GM21515 (cell line): ENCODE data around the gene STXBP1.
"Not testable (repeated sequence)": the region's sequence is repeated elsewhere in the genome, so short reads cannot be mapped to it uniquely, and the experiment has no call there.

ENCODE experiments used
- ATAC-seq: cut with Tn5 transposase; IDR thresholded peaks from one replicate; pipeline ENCODE4 v1.9.1; 2021; ENCODE audit not compliant: unreplicated experiment

The STXBP1 gene

DNA sequence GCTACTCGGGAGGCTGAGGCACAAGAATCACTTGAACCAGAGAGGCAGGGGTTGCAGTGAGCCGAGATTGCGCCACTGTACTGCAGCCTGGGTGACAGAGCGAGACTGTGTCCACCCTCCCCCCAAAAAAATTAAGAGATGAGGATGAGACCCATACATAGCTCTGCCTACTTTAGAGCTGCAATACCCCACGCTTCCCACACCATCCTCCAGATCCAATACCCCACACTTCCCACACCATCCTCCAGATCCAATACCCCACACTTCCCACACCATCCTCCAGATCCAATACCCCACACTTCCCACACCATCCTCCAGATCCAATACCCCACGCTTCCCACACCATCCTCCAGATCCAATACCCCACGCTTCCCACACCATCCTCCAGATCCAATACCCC lies 34.9 kb upstream of the STXBP1 start:
- ATAC-seq = not testable (repeated sequence)

DNA sequence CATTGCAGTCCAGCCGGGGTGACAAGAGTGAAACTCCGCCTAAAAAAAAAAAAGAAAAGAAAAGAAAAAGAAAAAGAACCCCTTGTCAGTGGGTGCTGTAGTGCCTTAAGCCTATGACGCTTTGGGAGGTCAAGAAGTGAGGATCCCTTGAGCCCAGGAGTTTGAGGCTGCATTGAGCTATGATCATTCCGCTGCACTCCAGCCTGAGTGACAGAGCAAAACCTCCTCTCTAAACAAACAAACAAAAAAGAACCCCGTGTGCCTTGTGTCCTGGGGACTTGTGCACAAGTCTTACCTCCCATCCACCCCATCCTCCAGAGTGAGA lies 33.5 kb upstream of the STXBP1 start:
- ATAC-seq = no peak

DNA sequence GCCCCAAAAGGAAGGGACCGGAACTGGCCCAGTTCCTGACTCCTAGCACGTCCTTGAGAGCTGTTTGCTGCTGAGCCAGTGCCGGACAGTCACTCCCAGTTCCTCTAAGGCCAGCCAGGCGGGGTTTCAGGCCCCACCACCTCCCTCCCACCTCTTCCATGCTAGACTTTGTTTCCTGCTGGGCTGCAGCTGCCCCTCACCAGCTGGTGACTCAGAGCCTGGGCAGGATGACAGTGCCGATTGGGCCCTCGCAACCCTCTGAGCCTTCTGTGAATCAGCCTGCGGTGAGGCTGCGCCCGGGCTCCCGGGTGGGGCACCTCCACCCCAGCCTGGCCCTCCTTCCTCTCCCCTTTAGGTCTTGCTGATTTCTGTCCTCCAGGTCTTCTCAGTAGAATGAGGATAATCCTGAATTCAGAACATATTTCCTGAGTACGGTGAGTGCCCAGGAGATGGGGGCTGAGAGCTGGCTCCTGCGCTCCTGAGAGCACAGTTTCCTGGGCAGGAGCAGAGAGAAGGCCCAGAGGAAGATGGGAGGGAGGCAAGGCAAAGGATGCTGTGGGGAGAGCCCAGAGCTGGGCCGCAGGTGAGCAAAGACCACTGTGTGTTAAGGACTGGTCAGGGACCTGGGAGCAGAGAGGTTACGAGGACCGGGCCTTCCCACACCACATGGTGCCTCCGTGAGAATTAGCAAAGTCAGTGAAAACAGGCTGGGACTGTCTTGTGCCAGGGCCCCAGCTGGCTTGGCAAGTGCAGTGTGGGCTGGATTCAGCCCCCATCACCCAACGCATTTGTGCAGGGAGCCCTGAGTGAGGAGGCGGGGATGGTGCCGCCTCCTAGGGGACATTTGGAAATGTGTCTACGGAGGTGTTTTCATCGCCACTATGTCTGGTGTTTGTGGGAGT lies 32.9 kb upstream of the STXBP1 start:
- no peak for ATAC-seq

DNA sequence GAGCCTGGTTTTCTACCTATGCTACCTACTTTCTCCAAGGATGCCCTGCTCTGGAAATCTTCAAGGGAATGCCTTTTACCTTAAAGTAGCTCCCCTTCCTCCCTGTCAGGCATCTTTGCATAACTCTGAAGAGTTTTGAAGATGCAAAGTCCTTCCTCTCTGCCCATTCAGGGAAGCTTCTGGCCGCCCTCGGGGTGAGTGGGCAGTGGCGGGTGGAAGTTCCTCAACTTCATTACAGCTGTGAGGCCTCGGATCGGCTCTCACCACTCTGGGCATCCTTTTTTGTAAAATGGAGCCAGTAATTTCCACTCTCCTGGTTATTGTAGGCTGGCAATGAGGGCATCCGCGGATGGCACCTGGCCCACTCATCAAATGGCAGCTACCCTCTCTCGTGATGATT lies 31.7 kb upstream of the STXBP1 start:
- ATAC-seq = no peak

DNA sequence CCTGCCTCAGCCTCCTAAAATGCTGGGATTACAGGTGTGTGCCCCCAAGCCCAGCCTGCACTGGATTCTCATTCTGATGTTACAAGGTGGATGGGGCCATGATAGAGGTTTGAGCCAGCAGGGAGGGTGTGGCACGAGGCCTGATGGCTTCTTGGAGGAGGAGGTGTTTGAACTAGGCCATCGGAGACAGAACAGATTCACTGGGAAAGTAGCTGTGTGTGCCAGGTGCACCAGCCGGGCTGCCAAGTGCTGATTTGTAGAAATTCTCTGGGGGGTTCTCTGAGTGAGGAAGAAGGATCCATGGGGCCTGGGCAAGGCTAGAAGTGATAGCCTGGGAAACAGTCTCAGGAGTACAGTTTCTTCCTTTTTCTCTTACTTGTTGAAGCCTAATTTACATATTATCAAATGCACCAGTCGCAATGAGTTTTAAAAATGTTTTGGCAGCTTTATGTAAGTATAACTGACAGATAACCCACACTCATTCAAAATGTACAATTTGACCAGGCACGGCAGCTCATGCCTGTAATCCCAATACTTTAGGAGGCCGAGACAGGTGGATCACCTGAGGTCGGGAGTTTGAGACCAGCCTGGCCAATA lies 31.1 kb upstream of the STXBP1 start:
- no peak for ATAC-seq

DNA sequence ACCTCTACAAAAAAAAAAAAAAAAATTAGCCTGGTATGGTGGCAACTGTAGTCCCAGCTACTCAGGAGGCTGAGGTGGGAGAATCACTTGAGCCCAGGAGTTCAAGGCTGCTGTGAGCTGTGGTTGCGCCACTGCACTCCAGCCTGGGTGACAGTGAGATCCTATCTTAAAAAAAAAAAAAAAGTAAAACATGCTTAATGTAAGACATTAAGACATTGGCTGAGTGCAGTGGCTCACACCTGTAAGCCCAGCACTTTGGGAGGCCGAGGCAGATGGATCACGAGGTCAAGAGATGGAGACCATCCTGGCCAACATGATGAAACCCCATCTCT lies 27.6 kb upstream of the STXBP1 start:
- ATAC-seq = not testable (repeated sequence)

DNA sequence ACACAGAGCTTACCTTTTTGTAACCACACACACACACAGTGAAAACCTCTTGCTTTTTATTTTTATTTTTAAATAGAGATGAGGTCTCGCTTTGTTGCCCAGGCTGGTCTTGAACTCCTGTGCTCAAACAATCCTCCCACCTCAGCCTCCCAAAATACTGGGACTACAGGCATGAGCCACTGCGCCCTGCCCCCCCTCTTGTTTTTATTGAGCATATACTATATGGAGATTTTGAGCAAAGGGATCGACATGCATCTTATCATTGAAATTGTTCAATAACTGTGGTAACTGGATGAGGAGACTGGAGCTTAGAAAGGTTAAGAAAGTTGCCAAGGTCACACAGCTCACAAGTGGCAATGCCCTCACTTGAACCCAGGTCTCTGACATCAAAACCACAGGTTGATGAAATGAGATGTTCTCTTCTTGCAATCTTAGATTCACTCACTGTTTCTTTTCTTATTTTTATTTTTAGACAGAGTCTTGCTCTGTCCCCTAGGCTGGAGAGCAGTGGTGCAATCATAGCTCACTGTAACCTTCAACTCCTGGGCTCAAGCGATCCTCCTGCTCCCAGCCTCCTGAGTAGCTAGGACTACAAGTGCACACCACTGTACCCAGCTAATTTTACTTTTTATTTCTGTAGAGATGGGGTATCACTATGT lies 26.8 kb upstream of the STXBP1 start:
- ATAC-seq = no peak

DNA sequence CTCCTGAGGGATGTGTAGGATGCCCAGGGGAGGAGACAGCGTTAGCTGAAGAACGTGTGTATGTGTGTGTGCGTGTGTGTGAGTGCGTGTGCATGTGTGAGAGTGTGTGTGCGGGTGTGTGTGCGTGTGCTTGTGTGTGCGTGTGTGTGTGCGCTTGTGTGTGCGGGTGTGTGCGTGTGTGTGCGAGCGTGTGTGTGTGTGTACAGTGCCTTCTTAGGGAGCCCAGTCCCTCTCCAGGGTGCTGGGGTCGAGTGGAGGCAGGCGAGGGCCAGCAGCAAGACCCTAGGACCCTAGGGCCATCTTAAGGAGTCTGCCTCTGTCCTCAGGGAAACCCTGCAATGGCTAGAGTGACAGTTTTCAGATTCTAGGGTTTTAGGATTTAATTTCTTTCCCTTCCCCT lies 26.0 kb upstream of the STXBP1 start:
- ATAC-seq = no peak

DNA sequence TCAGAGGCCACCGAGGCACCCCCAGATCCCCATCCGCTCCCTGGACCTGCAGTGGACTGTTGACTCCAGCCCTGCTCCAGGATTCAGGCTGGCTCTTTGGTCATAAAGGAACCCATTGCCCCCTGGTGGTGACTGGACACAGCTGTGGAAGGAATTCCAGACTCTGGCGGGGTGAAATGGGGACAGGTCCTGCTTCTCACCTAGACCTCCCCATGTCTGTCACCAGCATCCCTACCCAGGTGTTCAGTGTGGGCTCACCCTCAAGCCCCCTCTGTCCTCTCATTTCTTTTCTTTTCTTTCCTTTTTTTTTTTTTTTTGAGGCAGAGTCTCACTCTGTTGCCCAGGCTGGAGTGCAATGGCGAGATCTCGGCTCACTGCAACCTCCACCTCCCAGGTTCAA lies 25.5 kb upstream of the STXBP1 start:
- no peak for ATAC-seq

DNA sequence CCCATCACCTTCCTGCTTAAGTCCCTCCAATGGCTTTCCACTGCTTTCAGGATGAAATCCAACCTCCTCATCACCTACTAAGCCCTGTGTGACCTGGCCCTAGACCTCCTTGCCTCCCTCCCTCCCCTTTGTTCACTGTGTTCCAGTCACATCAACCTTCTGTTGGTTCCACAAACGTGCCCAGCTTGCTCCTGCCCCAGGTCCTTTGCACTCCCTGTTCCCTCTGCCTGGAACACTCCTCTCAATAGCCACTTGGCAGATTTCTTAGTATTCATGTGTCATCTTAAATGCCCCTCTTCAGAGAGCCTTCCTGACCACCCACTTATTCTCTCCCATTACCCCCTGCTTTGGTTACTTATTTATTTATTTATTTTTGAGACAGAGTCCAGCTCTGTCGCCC lies 24.1 kb upstream of the STXBP1 start:
- ATAC-seq = no peak

DNA sequence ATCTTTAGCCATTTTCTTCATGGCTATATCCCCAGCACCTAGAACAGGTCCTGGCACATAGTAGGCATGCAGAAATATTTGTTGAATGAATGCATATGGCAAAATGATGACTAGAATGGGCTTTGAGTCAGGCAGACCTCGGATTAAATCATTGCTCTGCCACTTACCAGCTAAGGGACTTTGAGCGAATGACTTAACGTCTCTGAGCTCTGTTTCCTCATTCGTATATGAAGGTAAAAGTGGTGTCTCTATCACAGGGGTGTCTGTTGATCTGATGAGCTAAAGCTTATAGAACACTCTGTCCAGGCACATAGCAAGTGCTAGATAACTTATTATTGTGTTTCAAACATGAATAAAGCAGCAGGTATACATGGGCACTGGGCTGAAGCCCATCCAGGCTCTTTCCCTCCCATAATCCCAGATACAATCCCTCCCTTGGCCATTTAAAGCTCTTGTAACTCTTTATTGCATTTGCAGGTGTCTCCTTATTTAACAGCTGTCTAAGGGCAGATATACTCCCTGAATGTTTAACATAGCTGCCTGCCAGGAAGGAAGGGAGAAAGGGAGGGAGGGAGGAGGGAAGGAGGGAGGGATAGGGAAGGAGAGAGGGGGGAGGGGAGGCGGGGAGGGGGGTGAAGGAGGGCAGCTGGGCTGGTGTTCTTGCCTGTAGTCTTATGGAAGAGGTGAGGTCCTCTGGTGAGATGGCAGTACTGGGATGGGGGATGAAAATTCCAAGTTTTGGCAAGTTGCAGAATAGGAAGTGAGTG lies 23.2 kb upstream of the STXBP1 start:
- ATAC-seq = no peak

DNA sequence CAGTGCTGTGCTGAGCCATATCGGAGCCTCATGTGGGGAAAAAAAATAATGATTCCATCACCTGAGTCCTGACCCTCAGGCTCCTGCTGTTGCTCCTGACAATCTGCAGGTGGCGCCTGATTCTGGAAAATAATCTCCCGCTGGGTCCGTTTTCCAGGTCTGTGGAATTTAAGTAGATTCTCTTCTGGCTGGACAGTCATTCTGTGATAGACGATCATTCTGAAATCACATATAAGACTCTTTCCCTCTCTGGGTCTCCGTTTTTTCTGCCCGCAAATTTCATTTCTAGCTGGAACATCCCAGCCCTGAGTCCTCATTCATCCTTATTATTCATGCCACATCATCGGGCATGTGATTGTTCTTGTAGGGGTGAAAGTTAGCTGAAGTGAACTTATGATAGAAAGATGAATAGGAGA lies 22.1 kb upstream of the STXBP1 start:
- ATAC-seq = no peak

DNA sequence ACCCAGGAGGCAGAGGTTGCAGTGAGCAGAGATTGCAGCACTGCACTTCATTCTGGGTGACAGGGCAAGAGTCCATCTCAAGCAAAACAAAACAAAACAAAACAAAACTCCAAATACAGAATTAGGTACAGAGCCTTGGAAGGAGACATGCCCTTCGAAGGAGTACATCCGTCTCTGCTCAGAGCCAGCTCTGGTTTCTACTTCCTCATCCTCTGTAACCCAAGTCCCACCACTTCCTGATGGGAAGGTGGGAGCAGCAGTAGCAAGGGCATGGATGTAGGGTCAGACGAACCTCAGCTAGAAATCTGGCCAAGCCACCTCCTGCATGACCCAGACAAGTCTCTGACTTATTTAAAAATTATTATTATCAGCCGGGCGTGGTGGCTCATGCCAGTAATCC lies 16.5 kb upstream of the STXBP1 start:
- no peak for ATAC-seq

DNA sequence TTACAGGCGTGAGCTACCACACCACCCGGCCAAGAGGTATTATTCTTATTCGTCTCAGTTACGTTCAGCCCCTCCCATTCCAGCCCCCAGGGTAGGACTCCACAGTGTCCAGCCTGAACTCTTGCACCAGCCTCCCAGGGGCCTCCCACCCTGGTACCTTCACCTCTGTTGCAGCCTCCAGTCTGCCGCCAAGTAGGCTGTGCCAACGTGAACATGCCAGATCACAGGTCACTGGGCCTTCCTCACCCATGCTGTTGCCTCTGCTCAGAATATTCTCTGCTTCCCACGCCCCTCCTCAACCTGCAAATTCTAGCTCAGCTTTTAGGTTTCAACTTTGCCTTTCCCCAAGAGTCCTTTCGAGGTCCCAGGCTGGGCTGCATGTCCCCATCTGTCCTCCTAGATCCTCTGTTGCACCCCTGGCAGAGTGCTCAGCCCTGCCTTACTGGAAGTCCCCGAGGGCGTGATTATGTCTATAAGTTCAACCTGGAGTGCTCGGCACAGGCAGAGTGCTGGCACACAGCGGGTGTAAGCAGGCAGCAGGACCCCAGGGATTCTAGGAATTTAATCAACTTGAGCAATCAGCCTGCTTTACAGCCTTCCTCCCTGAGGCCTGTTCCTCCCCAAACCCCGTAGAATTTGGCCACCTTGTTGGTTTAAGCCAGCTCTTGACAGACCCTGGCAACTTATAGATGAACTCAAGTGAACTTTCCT lies 13.1 kb upstream of the STXBP1 start:
- no peak for ATAC-seq

DNA sequence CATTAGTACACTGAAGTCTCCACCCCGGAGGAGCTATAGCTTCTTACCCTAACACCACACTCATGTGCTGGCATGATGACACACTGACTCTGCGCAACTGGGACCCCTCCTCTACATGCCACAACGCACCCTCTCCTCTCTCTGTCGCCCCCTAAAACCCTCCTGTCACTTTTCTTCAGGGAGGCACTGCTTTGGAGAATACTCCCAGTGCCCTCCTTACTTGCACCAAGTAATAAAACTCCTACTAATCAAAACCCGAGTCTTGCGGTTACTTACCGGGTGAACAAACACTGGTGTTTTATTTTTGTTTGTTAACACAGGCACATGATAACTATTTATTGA lies 12.6 kb upstream of the STXBP1 start:
- no peak for ATAC-seq

DNA sequence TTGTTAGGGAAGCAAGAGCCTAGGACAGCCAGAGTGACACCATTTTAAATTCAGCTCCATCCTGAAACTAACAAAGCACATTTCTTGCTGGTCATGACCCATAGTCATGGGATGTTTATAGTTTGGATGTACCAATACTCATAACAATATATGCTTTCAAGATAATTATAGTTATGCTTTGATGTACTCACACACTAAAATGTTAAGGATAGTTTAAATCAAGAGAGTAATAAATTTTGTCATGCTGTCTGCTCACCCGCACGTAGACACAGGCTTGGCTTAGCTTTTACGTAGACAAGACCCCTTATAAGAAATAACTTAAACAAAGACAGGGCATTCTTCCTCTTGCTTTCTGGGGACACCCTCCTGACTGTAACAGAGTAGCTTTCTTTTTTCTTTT lies 8.9 kb upstream of the STXBP1 start:
- no peak for ATAC-seq

DNA sequence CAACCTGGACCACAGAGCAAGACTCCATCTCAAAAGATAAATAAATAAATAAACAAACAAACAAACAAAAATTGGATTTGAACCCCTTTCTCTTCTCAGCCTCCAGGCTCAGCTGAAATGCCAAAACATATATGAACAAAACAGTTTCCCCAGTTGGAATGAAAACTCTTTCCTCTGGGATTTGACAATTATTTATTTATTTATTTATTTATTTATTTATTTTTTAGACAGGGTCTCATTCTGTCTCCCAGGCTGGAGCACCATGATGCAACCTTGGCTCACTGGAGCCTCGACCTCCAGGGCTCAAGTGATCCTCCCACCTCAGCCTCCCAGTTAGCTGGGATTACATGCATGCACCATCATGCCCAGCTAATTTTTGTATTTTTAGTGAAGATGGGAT lies 6.0 kb upstream of the STXBP1 start:
- ATAC-seq = no peak

DNA sequence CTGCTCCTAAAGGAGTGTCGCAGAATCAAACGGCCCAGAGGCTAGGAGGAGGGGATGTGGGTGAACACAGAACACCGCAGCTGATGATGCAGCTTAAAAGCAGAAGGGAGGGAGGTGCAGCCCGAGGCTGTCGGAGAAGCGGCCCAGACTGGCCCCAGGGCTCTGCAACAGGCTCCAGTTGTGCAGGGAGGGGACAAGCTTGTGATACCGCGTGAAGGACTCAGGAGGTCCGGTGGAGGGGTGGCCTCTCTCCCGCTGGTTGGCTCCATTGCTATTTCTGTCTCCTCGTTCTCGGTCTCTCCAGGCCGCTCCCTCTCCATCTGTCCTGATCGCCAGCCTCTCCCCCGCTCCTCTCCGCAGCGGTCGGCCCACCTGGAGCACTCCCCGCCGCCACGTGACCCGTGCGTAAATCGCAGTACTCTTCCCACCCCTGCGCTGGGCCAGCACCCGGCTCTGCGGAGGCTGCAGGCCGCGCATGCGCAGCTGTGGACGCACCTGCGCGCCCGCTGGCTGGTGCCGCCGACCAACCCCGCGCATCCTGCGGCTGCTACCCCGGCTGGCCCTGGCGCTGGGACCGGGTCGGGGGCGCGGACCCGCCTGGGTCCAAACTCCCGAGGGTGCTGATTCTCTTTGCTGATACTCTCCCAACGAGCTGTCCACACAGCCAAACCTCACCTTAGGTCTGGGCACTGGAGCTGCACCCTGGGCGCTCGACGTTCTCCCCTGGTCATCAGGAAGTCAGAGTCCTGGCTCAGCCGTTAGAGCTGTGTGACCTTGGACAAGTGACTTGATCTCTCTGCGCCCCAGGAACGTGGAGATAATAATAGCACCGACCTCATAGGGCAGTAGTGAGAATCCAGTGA lies 3.7 kb upstream of the STXBP1 start:
- no peak for ATAC-seq

DNA sequence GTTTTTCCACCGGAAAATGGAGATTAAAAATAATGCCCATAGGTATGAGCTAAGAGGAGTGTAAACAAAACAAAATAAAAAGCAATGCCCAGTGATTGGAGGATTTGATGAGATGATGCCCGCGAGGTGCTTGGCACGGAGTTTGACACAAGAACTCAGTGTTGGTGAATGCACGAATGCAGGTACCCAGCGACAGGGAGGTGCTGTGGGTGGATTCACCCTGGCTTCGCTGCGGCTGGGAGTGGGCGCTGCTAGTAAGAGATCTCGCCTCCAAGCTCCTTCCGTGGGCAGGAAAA lies 526 bp upstream of the STXBP1 start:
- ATAC-seq = no peak

DNA sequence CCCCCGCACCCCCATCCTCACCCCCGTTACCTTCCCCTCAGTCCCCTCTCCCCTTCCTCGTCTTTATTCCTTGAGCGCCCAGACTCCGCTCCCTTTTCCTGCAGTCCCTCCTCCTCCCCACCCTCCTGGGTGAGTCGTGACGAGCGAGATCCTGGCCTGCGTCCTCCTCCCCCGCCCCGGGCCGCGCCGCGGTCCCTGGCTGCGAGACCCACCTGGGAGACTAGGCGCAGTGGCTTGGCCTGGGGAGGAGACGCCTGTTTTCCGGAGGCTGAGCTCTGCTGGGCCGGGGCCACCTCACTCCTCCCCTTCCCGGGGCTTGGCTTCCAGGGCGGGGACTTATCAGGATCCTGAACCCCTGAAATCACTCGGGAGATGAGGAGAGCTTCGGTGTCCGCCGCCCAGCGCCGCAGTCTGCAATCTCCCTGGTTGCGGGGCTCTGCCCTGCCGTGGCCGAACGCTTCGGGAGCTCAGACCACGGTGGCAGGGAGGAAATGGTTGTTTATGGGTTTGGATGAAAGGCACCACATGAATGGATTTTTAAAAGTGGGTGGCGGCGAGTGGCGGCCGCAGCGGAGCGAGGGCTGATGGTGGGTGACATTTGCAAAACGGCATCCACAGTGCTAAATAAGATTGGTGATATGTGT lies 984 bp downstream of the STXBP1 start:
- ATAC-seq = no peak
